IMR-90 (cell line): ENCODE measurements around the gene BST1. TPM values are rescaled to one million over a fixed set of nuclear protein-coding genes. Genes with fewer than 3 reads are reported as not detected.

Experiments used
- ATAC-seq: fragments of 200-7000 bp; cut with Tn5 transposase; 2 replicates; pipeline ENCODE4 v1.9.1; 2020; ENCODE audit warnings: low read depth, mild to moderate bottlenecking, moderate library complexity
- BruUV-seq: library from RNA; stranded (reverse); fragments of 400-500 nt; replicated peaks from 2 replicates; lab custom pipeline; 2021; lab: Mats Ljungman, UMichigan
- CTCF ChIA-PET: fragments of 300-600 bp; formaldehyde crosslinking; extraction: SDS; loops from one replicate; lab custom pipeline; 2021; ENCODE audit warnings: antibody characterized with exemption; lab: Yijun Ruan, JAX
- POLR2A ChIA-PET: fragments of 300-600 bp; sonication (Branson Sonifier 250); formaldehyde crosslinking; loops from one replicate; lab custom pipeline; 2022; ENCODE audit warnings: antibody characterized with exemption; ENCODE audit not compliant: unreplicated experiment; lab: Charles Lee
- DNase-seq: peaks from one replicate; pipeline ENCODE4 v3.0.0; 2013
- H2AFZ ChIP-seq: replicated peaks from 2 replicates; pipeline ENCODE3; 2013; ENCODE audit warnings: low read length, mild to moderate bottlenecking; ENCODE audit not compliant: poor library complexity
- H2AK5ac ChIP-seq: 2 replicates; pipeline ENCODE4 v1.6.1; 2013; ENCODE audit warnings: low read depth, low read length, inconsistent platforms
- H2AK9ac ChIP-seq: replicated peaks from 2 replicates; pipeline ENCODE3; 2013; ENCODE audit warnings: mild to moderate bottlenecking, low read depth, low read length, moderate library complexity; ENCODE audit not compliant: poor library complexity
- H2BK120ac ChIP-seq: 2 replicates; pipeline ENCODE4 v1.6.1; 2013; ENCODE audit warnings: low read depth, low read length, inconsistent platforms
- H2BK15ac ChIP-seq: 3 replicates; pipeline ENCODE4 v1.6.1; 2013; ENCODE audit warnings: low read depth, low read length, inconsistent platforms
- H2BK20ac ChIP-seq: 2 replicates; pipeline ENCODE4 v1.6.1; 2013; ENCODE audit warnings: low read depth, mild to moderate bottlenecking, inconsistent platforms, low read length, moderate library complexity
- H2BK5ac ChIP-seq: 2 replicates; pipeline ENCODE4 v1.6.1; 2013; ENCODE audit warnings: mild to moderate bottlenecking, low read depth, low read length, inconsistent platforms; ENCODE audit not compliant: poor library complexity, severe bottlenecking
- H3K14ac ChIP-seq: replicated peaks from 2 replicates; pipeline ENCODE4 v1.6.1; 2013; ENCODE audit warnings: low read depth, low read length, inconsistent platforms
- H3K18ac ChIP-seq: 2 replicates; pipeline ENCODE4 v1.6.1; 2013; ENCODE audit warnings: low read depth, low read length, control low read depth
- H3K23ac ChIP-seq: 2 replicates; pipeline ENCODE4 v1.6.1; 2013; ENCODE audit warnings: low read depth, low read length, inconsistent platforms
- H3K27ac ChIP-seq: 2 replicates; pipeline ENCODE4 v1.5.1; 2013; ENCODE audit warnings: mild to moderate bottlenecking, control low read depth, low read length; ENCODE audit not compliant: insufficient read depth
- H3K27me3 ChIP-seq: 2 replicates; pipeline ENCODE4 v1.6.1; 2013; ENCODE audit warnings: low read length; ENCODE audit not compliant: control insufficient read depth, insufficient read depth
- H3K36me3 ChIP-seq: 2 replicates; pipeline ENCODE4 v1.6.1; 2013; ENCODE audit warnings: low read length, mixed read lengths; ENCODE audit not compliant: control insufficient read depth, insufficient read depth
- H3K4ac ChIP-seq: 2 replicates; pipeline ENCODE4 v1.6.1; 2013; ENCODE audit warnings: low read depth, low read length, inconsistent platforms
- H3K4me1 ChIP-seq: 2 replicates; pipeline ENCODE4 v1.6.1; 2013; ENCODE audit warnings: low read length, mixed read lengths; ENCODE audit not compliant: control insufficient read depth, insufficient read depth
- H3K4me2 ChIP-seq: 2 replicates; pipeline ENCODE4 v1.6.1; 2013; ENCODE audit warnings: low read depth, mild to moderate bottlenecking, control low read depth, low read length, moderate library complexity
- H3K4me3 ChIP-seq: 2 replicates; pipeline ENCODE4 v1.5.1; 2013; ENCODE audit warnings: low read depth, mild to moderate bottlenecking, control low read depth, low read length, moderate library complexity; ENCODE audit not compliant: insufficient read depth
- H3K56ac ChIP-seq: 2 replicates; pipeline ENCODE4 v1.6.1; 2013; ENCODE audit warnings: low read length, inconsistent platforms; ENCODE audit not compliant: insufficient read depth; ENCODE audit errors: extremely low read depth
- H3K79me1 ChIP-seq, 2 experiments: 2 replicates each; pipeline ENCODE4 v1.6.1; 2013; ENCODE audit warnings: low read length in 2 of 2, inconsistent platforms in 1 of 2, low read depth in 1 of 2
- H3K9ac ChIP-seq: 2 replicates; pipeline ENCODE4 v1.6.1; 2013; ENCODE audit warnings: low read depth, low read length, control low read depth
- H3K9me1 ChIP-seq: 2 replicates; pipeline ENCODE4 v1.6.1; 2013; ENCODE audit warnings: low read length, inconsistent platforms; ENCODE audit not compliant: insufficient read depth
- H3K9me3 ChIP-seq: 2 replicates; pipeline ENCODE4 v1.6.1; 2013; ENCODE audit warnings: low read length; ENCODE audit not compliant: control insufficient read depth, insufficient read depth
- H4K20me1 ChIP-seq: 2 replicates; pipeline ENCODE4 v1.6.1; 2013; ENCODE audit warnings: low read length, inconsistent platforms; ENCODE audit not compliant: insufficient read depth
- H4K5ac ChIP-seq: 2 replicates; pipeline ENCODE4 v1.6.1; 2013; ENCODE audit warnings: mild to moderate bottlenecking, low read depth, low read length, control low read depth
- H4K8ac ChIP-seq, 2 experiments: 2 replicates each; pipeline ENCODE4 v1.6.1; 2013; ENCODE audit warnings: low read depth in 2 of 2, low read length in 2 of 2, control low read depth in 1 of 2, inconsistent platforms in 1 of 2
- H4K91ac ChIP-seq: 2 replicates; pipeline ENCODE4 v1.6.1; 2013; ENCODE audit warnings: low read depth, low read length, inconsistent platforms; ENCODE audit not compliant: insufficient read depth
- BHLHE40 ChIP-seq: fragments of 150-350 bp; IDR thresholded peaks from 2 replicates; pipeline ENCODE4 v1.6.1; 2016; ENCODE audit warnings: mild to moderate bottlenecking, low read depth, low read length
- CEBPB ChIP-seq: IDR thresholded peaks from 2 replicates; pipeline ENCODE4 v1.6.1; 2012; ENCODE audit warnings: low read depth, low read length, improper control_type of control experiment
- CHD1 ChIP-seq: IDR thresholded peaks from 2 replicates; pipeline ENCODE4 v1.6.1; 2012; ENCODE audit warnings: low read depth, low read length, improper control_type of control experiment
- CTCF ChIP-seq: conservative IDR thresholded peaks from 2 replicates; pipeline ENCODE4 v1.5.1; 2012; ENCODE audit warnings: mild to moderate bottlenecking, low read depth, low read length, improper control_type of control experiment
- ELK1 ChIP-seq: fragments of 150-350 bp; IDR thresholded peaks from 2 replicates; pipeline ENCODE4 v1.6.1; 2016; ENCODE audit warnings: low read depth, mild to moderate bottlenecking, low read length, moderate library complexity, borderline replicate concordance
- FOS ChIP-seq: fragments of 150-350 bp; IDR thresholded peaks from 2 replicates; pipeline ENCODE4 v1.6.1; 2016; ENCODE audit warnings: low read depth, low read length
- MAFK ChIP-seq: IDR thresholded peaks from 2 replicates; pipeline ENCODE4 v1.6.1; 2012; ENCODE audit warnings: low read depth, low read length, improper control_type of control experiment
- POLR2A ChIP-seq: IDR thresholded peaks from 2 replicates; pipeline ENCODE4 v1.6.1; 2012; ENCODE audit warnings: mild to moderate bottlenecking, low read depth, low read length
- RAD21 ChIP-seq: IDR thresholded peaks from 2 replicates; pipeline ENCODE4 v1.6.1; 2012; ENCODE audit warnings: low read length, improper control_type of control experiment
- RFX5 ChIP-seq: IDR thresholded peaks from 2 replicates; pipeline ENCODE4 v1.8.0; 2012; ENCODE audit warnings: low read depth, mild to moderate bottlenecking, low read length, moderate library complexity
- SMC3 ChIP-seq: fragments of 150-350 bp; IDR thresholded peaks from 2 replicates; pipeline ENCODE4 v1.6.1; 2016; ENCODE audit warnings: low read depth, mild to moderate bottlenecking, antibody characterized with exemption, low read length, moderate library complexity
- USF2 ChIP-seq: fragments of 150-350 bp; IDR thresholded peaks from 2 replicates; pipeline ENCODE4 v1.6.1; 2017; ENCODE audit warnings: mild to moderate bottlenecking, antibody characterized with exemption, low read length, low read depth
- WGBS, 2 experiments: methylation state at CpG; one replicate each; pipeline versions ENCODE4 v1.1.5 to v1.1.7; 2013; ENCODE audit warnings: missing lambda C conversion rate in 2 of 2; ENCODE audit not compliant: insufficient read length in 1 of 2; ENCODE audit errors: extremely low coverage in 2 of 2; 5-methylcytosine and 5-hydroxymethylcytosine counted together
- dilution Hi-C: fragments of 300-500 bp; cut with HindIII; formaldehyde crosslinking; loops from one replicate; pipeline ENCODE4 v1.14.3; 2018; ENCODE audit warnings: low sequenced_read_pairs; ENCODE audit not compliant: unreplicated experiment
- in situ Hi-C: fragments of 300-500 bp; cut with MboI; formaldehyde crosslinking; loops from 3 replicates; pipeline ENCODE4 v1.14.3; 2019; ENCODE audit warnings: low sequenced_read_pairs, inconsistent platforms, mixed read lengths
- intact Hi-C: fragments of 100-400 bp; cut with micrococcal nuclease; formaldehyde crosslinking; loops from 2 replicates; pipeline ENCODE4 v1.10.0; 2022
- polyA plus RNA-seq, 3 experiments: library from polyadenylated mRNA; depleted of rRNA; stranded (reverse); fragments of >200 nt; gene quantifications; 2 replicates each; pipeline ENCODE4 v1.2.3, GENCODE V29; 2012; ENCODE audit warnings: low replicate concordance in 1 of 3
- total RNA-seq: library from RNA; depleted of rRNA; stranded (reverse); fragments of >200 nt; gene quantifications from 2 replicates; pipeline ENCODE4 v1.2.3, GENCODE V29; 2012

BST1 gene
- total and polyA plus RNA-seq, 2 of the 4 experiments (the other 2 are of a cell fraction) = 6.6 to 11.1 TPM

GRCh38 chr4:15674926-15675325, 27.9 kb upstream of the BST1 start:
- Histone ChIP-seq H4K91ac (no peak overlapping the region), H2BK15ac (no peak overlapping the region), H4K8ac (no peak overlapping the region), H3K9ac (no peak overlapping the region), H3K4ac (no peak overlapping the region), H3K36me3 (0 out of 2 replicates have a peak, but pooled peaks cover 2% of the 10 kb centered on the region), H3K9me3 (no peaks in the 10 kb centered on the region), H2AFZ (no peak overlapping the region), H3K27me3 (no peaks in the 10 kb centered on the region), H2AK5ac (no peak overlapping the region), H2AK9ac (no peak overlapping the region), H2BK5ac (no peak overlapping the region), H3K4me2 (no peak overlapping the region), H3K9me1 (peaks cover 7% of the 10 kb centered on the region), H3K79me1 (peaks cover 10 to 32% of the 10 kb centered on the region in 2 experiments), H3K4me3 (no peak overlapping the region), H2BK120ac (no peak overlapping the region), H4K5ac (peak overlapping the region; percentile 61; the same call in 1 of the 2 replicates), H4K20me1 (no peaks in the 10 kb centered on the region), H3K18ac (no peak overlapping the region), H3K56ac (no peak overlapping the region), H3K23ac (no peak overlapping the region), H3K4me1 (peaks cover 6% of the 10 kb centered on the region), H3K27ac (no peak overlapping the region), H2BK20ac (no peak overlapping the region), H3K14ac (no peak overlapping the region)
- dilution Hi-C loops (no loop called here), intact Hi-C loops (no loop called here), in situ Hi-C loops (loop anchor here (25.0 kb wide), 1 partner anchor 663 kb away; the partner anchor contains the start of gene CPEB2)
- no peak for DNase-seq
- no peak for ATAC-seq
- no peak for TF ChIP-seq RAD21
- no peak for TF ChIP-seq MAFK
- TF ChIP-seq ELK1 = no peak
- no peak for TF ChIP-seq POLR2A
- no peak for TF ChIP-seq CTCF
- no peak for TF ChIP-seq USF2
- TF ChIP-seq RFX5 = no peak
- no peak for TF ChIP-seq CHD1
- TF ChIP-seq FOS = no peak
- no peak for TF ChIP-seq BHLHE40
- no peak for TF ChIP-seq CEBPB
- TF ChIP-seq SMC3 = no peak
- no CpG with 5 or more reads among the region's 4 CpGs for WGBS, 2 experiments
- CTCF ChIA-PET = no interaction called here
- POLR2A ChIA-PET = no interaction called here
- BruUV-seq = no TSS peak
